HL-60/S4 treated with retinoic acid at 250 ng/mL for 4 days and 3 days (cell line): ENCODE data around the gene BRICD5.

Source experiments
- in situ Hi-C: fragments of 300-500 bp; cut with MboI; formaldehyde crosslinking; loops from 2 replicates; pipeline ENCODE4 v1.7.0; 2022; ENCODE audit warnings: low sequenced_read_pairs

BRICD5 gene

DNA sequence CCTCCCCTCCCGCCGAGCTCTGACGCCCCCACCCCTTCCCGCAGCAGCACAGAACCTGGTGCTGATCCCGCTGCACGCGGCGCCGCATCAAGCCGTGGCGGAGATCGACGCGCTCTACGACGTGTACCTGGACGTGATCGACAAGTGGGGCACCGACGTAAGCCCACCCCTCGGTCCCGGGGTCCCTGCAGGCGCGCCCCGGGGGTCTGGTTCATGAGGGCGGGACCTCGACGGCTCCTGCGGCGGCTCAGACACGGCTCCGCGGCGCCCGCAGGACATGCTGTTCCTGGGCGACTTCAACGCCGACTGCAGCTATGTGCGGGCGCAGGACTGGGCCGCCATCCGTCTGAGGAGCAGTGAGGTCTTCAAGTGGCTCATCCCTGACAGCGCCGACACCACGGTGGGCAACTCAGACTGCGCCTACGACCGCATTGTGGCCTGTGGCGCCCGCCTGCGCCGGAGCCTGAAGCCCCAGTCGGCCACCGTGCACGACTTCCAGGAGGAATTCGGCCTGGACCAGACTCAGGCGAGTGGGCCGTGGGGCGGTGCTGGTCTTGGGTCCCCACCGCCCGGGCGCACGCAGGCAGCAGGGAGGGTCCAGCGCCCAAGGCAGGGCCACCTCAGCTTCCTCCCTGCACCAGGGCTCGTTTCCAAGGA is 27.0 kb upstream of the BRICD5 start:
- in situ Hi-C loops, result no loop called here

DNA sequence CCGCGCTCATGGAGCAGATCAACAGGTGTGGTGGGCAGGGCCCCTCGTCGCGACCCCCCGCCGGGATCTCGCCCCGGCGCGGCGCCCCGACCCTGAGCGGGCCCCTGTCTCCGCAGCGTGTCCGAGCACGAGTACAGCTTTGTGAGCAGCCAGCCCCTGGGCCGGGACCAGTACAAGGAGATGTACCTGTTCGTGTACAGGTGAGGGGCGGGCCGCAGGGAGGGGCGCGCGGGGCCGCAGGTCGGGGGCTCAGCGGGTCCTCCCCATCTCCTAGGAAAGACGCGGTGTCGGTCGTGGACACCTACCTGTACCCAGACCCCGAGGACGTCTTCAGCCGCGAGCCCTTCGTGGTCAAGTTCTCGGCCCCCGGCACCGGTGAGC is 26.4 kb upstream of the BRICD5 start:
- in situ Hi-C loops, result no loop called here

DNA sequence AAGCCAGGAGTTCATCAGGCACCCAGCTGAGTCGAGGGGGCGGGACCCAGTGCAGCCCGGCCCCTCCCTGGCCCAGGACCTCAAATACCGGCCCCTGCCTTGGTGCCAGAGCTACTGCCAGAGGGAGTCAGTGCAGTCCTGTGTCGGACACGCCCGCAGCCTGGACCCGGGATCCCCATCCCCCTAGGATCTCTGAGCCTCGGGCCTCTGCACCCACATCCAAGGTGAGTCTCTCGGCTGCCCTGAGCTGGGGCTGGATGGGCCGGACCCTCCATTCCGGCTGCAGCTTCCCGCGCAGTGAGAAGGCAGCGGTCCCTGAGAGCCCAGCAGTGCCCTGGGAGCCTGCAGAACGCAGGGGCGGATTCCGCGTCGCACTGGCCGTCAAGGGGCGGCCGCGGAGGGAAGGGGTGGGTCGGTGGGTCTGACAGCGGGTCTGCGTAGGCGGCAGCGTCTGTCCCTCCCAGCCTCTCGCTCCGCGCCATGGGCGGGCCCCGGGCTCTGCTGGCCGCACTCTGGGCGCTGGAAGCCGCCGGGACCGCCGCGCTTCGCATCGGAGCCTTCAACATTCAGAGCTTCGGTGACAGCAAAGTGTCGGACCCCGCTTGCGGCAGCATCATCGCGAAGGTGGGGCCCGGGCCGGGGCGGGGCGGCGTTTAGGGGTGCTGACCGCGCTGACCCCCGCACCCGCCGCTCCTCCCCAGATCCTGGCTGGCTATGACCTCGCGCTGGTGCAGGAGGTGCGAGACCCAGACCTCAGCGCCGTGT is 25.9 kb upstream of the BRICD5 start, which contains the start of gene DNASE1L2:
Gene DNASE1L2 (plus strand): TSS at position 108 of the 765 bp plus-strand sequence. CDS start 373 bp downstream, at position 481.
- in situ Hi-C loops, result no loop called here

DNA sequence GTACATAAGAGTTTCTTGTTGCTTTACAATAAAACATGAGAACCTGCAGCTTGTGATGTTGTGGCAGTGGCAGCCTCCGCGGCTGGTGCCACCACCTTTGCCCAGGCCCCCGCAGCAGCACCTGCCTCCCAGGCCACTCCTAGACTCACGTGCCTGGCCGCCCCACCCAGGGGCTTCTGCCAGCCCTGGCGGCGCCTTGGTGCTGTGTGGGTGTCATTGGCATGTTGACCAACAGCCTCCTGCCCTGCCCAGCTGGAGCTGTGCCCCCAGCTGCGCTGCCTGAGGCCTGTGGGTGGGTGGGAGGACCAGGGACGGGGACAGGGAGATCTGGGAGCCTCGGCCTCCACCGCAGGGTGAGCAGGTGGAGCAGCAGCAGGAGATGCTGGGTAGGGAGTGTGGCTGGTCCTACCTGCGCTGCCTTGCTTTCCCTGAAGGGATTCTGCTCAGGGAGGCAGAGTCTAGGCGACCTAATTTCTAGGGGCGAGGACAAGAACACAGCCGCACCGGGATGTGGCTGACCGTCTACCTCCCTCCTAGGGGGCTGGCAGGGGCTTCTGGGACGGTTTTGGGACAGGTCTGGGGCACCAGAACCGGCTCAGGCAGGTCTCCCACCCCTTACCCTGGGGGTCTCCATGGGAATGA is 25.2 kb upstream of the BRICD5 start:
- in situ Hi-C loops, result no loop called here

DNA sequence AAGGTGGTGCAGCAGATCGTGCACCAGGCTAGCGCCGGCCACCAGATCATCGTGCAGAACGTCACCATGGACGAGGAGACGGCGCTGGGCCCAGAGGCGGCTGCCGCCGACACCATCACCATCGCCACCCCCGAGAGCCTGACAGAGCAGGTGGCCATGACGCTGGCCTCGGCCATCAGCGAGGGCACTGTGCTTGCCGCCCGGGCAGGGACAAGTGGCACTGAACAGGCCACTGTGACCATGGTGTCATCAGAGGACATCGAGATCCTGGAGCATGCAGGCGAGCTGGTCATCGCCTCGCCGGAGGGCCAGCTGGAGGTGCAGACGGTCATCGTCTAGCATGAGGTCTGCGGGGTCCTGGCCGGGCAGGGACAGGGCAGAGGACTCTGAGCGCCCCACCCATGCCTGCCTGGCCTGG is 24.6 kb upstream of the BRICD5 start:
- in situ Hi-C loops, result no loop called here

DNA sequence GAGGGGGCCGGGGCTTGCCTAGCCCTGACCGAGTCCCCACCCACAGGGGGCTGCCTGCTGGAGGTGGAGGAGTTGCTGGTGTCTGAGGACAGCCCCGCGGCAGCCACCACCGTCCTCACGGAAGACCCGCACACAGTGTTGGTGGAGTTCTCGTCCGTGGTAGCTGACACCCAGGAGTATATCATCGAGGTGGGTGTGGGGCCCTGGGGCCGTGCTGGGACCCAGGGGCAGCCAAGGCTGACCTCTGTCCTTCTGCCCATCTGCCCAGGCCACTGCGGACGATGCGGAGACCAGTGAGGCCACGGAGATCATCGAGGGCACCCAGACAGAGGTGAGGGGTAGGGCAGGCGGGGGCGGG is 24.1 kb upstream of the BRICD5 start:
- in situ Hi-C loops, result no loop called here

DNA sequence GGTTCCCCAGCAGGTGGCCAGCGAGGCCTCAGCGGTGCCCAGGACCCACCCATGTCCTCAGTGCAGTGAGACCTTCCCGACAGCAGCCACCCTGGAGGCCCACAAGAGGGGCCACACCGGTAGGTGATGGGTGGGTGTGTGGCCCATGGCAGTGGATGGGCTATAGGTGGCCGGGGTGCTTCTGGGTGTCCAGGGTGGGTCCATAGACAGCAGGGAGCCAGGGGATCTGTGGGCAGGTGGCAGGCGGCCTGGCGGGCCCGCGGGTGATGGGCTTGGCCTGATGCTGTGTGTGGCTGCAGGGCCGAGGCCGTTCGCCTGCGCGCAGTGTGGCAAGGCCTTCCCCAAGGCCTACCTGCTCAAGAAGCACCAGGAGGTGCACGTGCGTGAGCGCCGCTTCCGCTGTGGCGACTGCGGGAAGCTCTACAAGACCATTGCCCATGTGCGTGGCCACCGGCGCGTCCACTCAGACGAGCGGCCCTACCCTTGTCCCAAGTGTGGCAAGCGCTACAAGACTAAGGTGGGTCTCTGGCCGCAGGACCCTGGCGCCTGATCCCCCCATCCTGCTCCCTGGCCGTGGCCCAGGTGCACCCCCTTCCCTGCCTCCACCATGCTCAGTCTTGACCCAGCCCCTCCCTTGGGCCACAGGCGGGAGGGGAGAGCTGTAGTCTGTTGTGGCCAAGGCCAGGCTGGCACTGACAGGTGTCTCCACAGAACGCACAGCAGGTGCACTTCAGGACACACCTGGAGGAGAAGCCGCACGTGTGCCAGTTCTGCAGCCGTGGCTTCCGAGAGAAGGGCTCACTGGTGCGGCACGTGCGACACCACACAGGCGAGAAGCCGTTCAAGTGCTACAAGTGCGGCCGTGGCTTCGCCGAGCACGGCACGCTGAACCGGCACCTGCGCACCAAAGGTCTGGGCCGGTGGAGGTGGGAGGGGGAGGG is 23.5 kb upstream of the BRICD5 start:
- in situ Hi-C loops, result no loop called here

DNA sequence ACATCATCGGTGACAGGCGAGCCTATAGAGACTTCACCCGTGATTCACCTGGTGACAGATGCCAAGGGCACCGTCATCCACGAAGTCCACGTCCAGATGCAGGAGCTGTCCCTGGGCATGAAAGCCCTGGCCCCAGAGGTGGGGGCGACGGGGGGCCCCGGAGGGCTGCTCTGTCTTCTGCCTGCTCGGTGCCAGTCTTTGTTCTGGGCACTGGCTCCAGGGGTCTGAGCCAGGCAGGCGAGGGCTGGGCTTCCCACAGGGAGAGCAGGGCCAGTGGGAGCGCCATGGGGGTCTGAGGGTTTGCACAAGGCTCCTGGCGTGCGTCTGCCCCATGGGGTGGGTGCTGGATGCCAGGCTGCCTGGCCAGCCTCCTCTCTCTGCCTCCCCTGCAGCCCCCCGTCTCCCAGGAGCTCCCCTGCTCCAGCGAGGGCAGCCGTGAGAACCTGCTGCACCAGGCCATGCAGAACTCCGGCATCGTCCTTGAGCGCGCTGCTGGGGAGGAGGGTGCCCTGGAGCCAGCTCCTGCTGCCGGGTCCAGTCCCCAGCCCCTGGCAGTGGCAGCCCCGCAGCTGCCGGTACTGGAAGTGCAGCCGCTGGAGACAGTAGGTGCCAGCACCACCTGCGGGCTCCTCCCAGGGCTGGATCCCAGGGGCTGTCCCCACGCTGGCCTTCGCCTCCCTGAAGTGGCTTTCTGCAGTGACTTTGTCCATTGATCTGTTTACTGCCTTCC is 22.5 kb upstream of the BRICD5 start:
- in situ Hi-C loops, result no loop called here

DNA sequence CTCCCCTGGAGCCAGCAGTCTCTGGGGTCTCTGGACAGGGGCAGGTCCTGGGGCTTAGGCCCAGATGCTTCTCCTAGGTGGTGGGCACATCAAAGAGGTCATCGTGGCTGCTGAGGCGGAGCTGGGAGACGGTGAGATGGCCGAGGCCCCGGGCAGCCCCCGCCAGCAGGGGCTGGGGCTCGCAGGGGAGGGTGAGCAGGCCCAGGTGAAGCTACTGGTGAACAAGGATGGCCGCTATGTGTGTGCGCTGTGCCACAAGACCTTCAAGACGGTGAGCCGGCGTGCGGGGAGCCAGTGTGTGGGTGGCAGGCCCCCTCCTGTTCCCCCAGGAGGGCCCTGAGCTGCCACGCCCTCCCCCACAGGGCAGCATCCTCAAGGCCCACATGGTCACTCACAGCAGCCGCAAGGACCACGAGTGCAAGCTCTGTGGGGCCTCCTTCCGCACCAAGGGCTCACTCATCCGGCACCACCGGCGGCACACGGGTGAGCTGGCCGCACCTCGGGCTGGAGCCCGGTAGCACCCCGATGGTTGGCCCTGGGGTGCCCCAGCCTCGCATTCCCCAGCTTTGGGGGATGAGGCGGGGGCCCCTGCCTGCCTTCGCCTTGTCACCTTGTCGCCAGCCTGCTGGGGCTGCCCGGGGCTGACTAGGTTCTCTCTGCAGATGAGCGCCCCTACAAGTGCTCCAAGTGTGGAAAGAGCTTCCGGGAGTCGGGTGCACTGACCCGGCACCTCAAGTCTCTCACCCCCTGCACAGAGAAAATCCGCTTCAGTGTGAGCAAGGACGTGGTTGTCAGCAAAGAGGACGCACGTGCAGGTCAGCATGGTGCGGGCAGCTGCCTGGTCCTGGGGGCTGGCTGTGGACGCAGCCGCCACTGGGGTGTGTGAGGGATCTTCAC is 21.7 kb upstream of the BRICD5 start:
- in situ Hi-C loops, result no loop called here

DNA sequence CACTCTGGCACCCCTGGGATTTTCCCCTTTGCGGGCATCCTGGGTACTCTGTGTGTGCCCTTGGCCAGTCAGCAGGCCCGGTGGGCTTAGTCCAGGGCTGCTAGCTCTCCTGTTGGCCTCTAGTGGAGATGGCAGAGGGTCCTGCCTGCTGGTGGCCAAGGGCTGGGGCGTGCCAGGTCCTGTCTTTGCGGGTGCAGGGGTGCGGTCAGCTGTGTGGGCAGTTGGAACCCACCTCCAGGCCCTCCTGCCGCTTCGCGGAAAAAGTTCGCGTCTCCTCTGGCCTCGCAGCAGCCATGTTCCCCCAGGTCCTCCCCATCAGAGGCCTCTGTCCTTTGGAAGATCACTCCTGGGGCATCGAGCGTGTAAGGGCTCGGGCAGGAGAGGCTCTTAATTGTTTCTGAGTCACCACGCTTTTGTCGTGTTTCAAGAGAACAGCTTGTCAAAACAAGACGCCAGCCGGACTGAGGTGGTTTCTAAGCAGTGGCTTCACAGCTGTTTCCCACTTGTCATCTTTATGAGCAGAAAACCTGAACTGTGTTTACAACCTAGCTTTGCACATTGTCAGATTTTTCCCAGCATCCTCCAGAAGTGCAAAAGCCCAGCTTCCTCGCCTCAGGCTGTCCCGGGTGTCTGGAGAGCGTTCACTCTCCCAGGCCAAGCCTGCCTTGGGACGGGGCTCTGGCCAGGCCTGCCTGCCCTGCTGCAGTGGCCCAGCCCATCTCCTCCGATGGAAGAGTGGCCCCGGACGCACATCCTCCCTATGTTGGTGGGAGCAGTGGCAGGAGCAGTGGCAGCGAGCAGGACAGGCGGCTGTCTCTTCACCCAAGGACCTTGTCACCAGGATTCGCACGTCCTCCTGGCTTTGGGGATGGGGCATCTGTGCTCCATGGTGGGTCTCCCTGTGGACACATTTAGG is 20.6 kb upstream of the BRICD5 start:
- in situ Hi-C loops, result no loop called here

DNA sequence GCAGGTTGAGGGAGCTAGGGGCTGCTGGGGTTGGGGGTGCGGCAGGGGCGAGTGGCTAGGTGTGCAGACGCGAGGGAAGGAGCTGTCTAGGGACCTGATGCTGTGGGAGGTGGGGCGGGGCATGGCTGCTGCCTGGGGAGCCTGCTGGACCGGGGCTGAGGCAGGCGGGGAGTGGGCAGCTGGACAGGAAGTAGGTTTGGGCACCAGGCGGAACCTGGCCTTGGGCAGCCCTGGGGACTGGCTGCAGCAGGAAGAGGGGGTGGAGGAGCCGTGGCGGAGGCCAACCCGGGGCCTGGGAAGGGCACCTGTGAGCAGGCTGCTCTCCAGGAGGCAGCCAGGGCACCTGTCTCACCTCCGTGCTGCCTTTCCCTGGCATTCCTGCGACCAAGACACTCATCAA is 19.7 kb upstream of the BRICD5 start:
- in situ Hi-C loops, result no loop called here

DNA sequence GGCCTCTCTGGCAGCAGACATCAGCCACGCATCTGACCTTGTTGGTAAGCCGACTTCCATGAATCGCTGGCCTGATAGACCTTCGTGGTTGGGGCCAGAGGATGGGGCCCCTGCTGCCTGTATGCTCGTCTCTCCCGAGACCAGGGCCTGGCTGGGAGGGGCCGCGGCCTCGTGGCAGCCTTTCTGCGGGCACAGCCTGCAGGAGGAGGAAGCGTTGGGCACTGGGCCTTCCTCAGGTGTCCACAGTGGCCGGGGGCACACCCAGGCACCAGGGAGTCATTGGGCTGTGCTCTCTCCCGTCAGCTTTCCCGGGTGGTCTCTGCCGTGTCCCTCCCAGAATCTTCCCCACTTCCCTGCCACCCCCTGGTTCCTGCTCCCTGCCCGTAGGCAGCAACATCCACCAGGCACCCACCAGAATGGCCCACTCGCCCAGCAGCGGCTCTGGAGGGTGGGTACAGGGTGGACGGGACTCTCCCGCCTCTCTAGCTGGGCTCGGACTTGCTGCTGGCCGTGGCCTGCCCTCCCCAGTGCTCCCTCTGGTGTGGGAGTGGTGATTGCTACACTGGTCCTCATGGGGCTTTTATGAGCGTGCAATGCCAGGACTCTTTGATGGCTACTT is 19.1 kb upstream of the BRICD5 start:
- in situ Hi-C loops, result no loop called here

DNA sequence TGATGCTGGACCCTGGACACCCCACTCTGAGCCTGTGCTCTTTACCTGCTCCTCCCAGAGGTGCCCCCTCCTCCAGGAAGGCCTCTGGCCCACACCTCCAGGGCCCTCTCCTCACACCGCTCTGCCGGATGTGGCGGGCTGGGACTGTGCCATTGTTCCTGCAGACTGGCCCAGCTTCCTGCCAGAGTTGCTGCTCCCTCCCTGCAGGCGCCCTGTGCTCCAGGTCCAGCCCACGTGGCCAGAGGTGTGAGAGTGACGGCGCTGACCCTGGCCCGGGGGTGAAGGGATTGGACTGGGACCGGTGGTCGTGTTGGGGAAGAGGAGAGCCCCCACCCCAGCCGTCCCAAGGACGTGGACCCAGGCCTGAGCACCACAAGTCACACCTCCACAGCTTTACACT is 18.4 kb upstream of the BRICD5 start:
- in situ Hi-C loops, result no loop called here

DNA sequence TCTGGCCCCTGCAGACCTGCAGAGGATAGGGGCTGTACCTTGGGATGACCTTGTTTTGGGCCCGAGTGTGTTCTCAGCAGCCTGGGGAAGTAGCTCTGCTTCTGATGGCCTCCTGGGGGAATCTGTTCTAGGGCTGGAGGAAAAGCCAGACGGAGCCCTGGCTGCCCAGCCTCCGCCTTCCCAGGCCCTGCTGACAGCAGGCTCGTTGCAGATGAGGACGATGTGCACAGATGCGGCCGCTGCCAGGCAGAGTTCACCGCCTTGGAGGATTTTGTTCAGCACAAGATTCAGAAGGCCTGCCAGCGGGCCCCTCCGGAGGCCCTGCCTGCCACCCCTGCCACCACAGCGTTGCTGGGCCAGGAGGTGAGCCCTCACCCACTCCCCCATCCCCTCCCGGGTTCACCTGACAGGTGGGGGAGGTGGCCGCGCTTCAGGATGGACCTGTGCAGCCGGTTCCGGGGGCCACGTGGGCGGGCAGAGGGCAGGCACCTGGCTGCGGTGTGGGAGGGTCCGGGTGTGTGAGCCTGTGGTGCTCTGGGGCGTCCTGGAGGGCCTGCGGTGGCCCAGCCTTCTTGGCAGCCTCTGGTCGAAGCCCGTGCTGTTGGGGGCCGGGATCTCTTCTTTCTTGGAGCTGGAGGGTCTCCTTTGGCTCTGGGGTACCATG is 17.6 kb upstream of the BRICD5 start:
- in situ Hi-C loops, result no loop called here

DNA sequence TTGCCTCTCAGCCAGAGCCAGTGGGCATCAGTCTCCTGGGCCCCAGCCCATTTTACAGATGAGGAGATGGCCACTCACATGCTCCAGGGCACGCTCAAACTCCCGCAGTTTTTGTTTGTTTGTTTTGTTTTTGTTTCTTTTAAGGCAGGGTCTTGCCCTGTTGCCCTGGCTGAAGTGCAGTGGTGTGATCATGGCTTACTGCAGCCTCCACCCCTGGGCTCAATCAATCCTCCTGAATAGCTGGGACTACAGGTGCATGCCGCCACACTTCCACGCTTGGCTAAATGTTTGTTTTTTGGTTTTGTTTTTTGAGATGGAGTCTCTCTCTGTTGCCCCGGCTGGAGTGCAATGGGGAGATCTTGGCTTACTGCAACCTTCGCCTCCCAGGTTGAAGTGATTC is 16.3 kb upstream of the BRICD5 start:
- in situ Hi-C loops, result no loop called here

DNA sequence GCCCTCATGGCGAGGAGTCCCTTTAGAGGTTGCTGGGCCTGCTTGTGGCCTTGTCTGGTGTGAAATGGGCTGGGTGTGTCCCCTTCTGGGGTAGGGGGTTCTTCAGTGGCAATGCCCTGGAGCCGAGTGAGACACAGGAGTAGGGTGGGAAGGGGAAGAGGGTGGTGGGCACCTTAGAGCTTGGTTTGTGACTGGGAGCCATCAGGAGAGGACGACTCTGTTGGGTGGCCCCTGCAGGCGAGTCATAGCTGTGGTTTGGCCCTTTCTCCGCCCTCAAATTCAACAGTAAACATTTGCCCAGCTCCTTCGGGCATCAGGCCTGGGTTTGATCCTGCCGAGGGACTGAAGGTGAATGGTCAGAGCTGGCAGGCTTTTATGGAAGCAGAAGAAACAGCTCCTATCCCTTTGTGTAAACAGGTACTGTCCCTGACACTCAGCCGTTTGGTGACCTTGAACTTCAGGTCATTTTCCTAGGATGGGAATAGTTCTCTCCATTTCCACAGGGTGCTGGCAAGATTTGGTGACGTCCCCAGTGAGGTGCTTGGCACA is 15.7 kb upstream of the BRICD5 start:
- in situ Hi-C loops, result no loop called here

DNA sequence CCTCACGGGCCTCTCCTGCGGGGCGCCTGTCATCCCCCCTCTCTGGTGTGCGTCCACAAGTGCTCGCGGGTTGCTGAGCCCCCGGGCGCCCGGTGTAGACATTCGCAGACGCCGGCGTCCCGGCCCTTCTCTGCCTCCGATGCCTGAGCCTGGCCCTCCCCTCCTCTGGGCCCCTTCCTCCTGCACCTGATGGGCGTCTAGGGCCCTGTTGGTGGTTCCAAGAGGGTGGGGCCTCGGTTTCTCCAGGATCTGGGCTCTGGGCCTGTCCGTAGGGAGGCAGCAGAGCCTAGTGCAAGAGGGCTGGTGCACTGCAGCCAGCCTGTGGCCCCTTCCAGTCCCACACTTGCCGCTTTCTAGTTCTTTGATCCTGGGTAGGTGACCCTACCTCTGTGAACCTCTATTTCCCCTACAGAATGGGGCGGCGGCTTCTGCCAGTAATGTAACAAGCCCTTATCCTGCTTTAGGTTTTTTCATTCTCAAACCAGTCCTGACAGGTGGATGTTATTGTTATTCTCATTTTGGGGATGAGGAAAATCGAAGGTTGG is 13.4 kb upstream of the BRICD5 start:
- in situ Hi-C loops, result no loop called here
